Mammary epithelial cell (primary cell): ENCODE results near the gene TUB.

Experiments
- CTCF ChIP-seq, 2 donors: IDR thresholded peaks in 1 of 2; conservative IDR thresholded peaks in 1 of 2; 2 replicates each; pipeline ENCODE4 v1.5.1; 2011 to 2012; ENCODE audit warnings: inconsistent platforms in 2 of 2, low read length in 2 of 2, mild to moderate bottlenecking in 2 of 2, control low read depth in 1 of 2, low read depth in 1 of 2; ENCODE audit not compliant: insufficient read depth in 1 of 2; ENCODE audit errors: extremely low read depth in 1 of 2
- EZH2 ChIP-seq: IDR thresholded peaks from 2 replicates; pipeline ENCODE4 v1.6.1; 2012; ENCODE audit warnings: low read length, inconsistent platforms, borderline replicate concordance

- TF ChIP-seq EZH2 (no peak), CTCF (conservative IDR thresholded peaks at IDR 0.05 in 1 of 2, IDR thresholded peaks at IDR 0.05 in 1 of 2; ENCODE audit: extremely low read depth in 1 of 2, insufficient read depth in 1 of 2, low read depth in 1 of 2, low read length in 2 of 2) (no peak)
These were observed 19.2 kb upstream of the TUB start for GRCh38 chr11:8061555-8062428.
